Mammary epithelial cell (primary cell): ENCODE data around the gene SARS1.

Experiments
- CTCF ChIP-seq, 2 donors: IDR thresholded peaks in 1 of 2; conservative IDR thresholded peaks in 1 of 2; 2 replicates each; pipeline ENCODE4 v1.5.1; 2011 to 2012; ENCODE audit warnings: inconsistent platforms in 2 of 2, low read length in 2 of 2, mild to moderate bottlenecking in 2 of 2, control low read depth in 1 of 2, low read depth in 1 of 2; ENCODE audit not compliant: insufficient read depth in 1 of 2; ENCODE audit errors: extremely low read depth in 1 of 2
- EZH2 ChIP-seq: IDR thresholded peaks from 2 replicates; pipeline ENCODE4 v1.6.1; 2012; ENCODE audit warnings: low read length, inconsistent platforms, borderline replicate concordance

- TF ChIP-seq CTCF (conservative IDR thresholded peaks at IDR 0.05 in 1 of 2, IDR thresholded peaks at IDR 0.05 in 1 of 2; ENCODE audit: extremely low read depth in 1 of 2, insufficient read depth in 1 of 2, low read depth in 1 of 2, low read length in 2 of 2): no peak
- TF ChIP-seq EZH2: no peak
Measured at GRCh38 chr1:109208394-109208793, 5.3 kb upstream of the SARS1 start.
